Endothelial cell of umbilical vein (primary cell): ENCODE data around the gene RNASE13. TPM values are rescaled to one million over a fixed set of nuclear protein-coding genes. Genes with fewer than 3 reads are reported as not detected.

Experiments used
- BruUV-seq: library from RNA; stranded (reverse); fragments of 400-500 nt; replicated peaks from 2 replicates; lab custom pipeline; 2021; lab: Mats Ljungman, UMichigan
- CTCF ChIA-PET: fragments of 300-600, 350-600 bp; sonication (Branson Sonifier 250); formaldehyde crosslinking; loops from one replicate; lab custom pipeline; 2021; ENCODE audit warnings: antibody characterized with exemption, inconsistent platforms; lab: Charles Lee
- POLR2A ChIA-PET: fragments of 300-600, 350-600 bp; sonication (Branson Sonifier 250); formaldehyde crosslinking; loops from one replicate; lab custom pipeline; 2021; ENCODE audit warnings: antibody characterized with exemption, inconsistent platforms; lab: Charles Lee
- DNase-seq: peaks from one replicate; pipeline ENCODE4 v3.0.0-alpha.2; 2011; ENCODE audit warnings: low read depth, low spot score
- FAIRE-seq: peaks from 2 replicates; lab custom pipeline; 2011; peaks lifted over from hg19 to GRCh38; lab: Jason Lieb, UNC
- H2AFZ ChIP-seq: 2 replicates; pipeline ENCODE4 v1.6.0; 2012; ENCODE audit warnings: low read depth, low read length, control low read depth, inconsistent platforms
- H3K27ac ChIP-seq: 2 replicates; pipeline ENCODE4 v1.5.1; 2011; ENCODE audit warnings: low read depth, mild to moderate bottlenecking, control low read depth, low read length, moderate library complexity; ENCODE audit not compliant: insufficient read depth
- H3K27me3 ChIP-seq, 2 experiments: 2 replicates each; pipeline versions ENCODE4 v1.6.0 to v1.6.1; 2011; ENCODE audit warnings: low read length in 2 of 2, mixed read lengths in 1 of 2; ENCODE audit not compliant: control insufficient read depth in 2 of 2, insufficient read depth in 2 of 2
- H3K36me3 ChIP-seq, 2 experiments: 2 replicates in 1 of 2; 3 replicates in 1 of 2; pipeline ENCODE4 v1.5.1; 2011; ENCODE audit warnings: low read length in 2 of 2, mild to moderate bottlenecking in 1 of 2, moderate library complexity in 1 of 2; ENCODE audit not compliant: control insufficient read depth in 2 of 2, insufficient read depth in 2 of 2; ENCODE audit errors: extremely low read depth in 1 of 2
- H3K4me1 ChIP-seq: 3 replicates; pipeline ENCODE4 v1.5.1; 2011; ENCODE audit warnings: mild to moderate bottlenecking, low read length; ENCODE audit not compliant: control insufficient read depth, insufficient read depth; ENCODE audit errors: extremely low read depth
- H3K4me2 ChIP-seq: 2 replicates; pipeline ENCODE4 v1.6.1; 2011; ENCODE audit warnings: low read length, control low read depth, mixed read lengths; ENCODE audit not compliant: insufficient read depth
- H3K4me3 ChIP-seq, 3 experiments: fragments of 200-600 bp in 1 of 3; sonication (generic), shearing (Covaris generic) in 1 of 3; replicated peaks in 1 of 3; 2 replicates each; pipeline ENCODE4 v1.5.1; 2011 to 2016; ENCODE audit warnings: control low read depth in 3 of 3, low read length in 3 of 3, mild to moderate bottlenecking in 2 of 3, inconsistent platforms in 1 of 3, low read depth in 1 of 3, moderate library complexity in 1 of 3; ENCODE audit not compliant: insufficient read depth in 1 of 3
- H3K79me2 ChIP-seq: 2 replicates; pipeline ENCODE4 v1.6.0; 2012; ENCODE audit warnings: low read length, inconsistent platforms; ENCODE audit not compliant: control insufficient read depth, insufficient read depth
- H3K9ac ChIP-seq: replicated peaks from 2 replicates; pipeline ENCODE3; 2011; ENCODE audit warnings: low read length, control low read depth; ENCODE audit not compliant: insufficient read depth; ENCODE audit errors: extremely low read depth
- H3K9me1 ChIP-seq: replicated peaks from 3 replicates; pipeline ENCODE4 v1.6.0; 2011; ENCODE audit warnings: mild to moderate bottlenecking, low read length; ENCODE audit not compliant: control insufficient read depth, insufficient read depth; ENCODE audit errors: extremely low read depth
- H3K9me3 ChIP-seq: replicated peaks from 2 replicates; pipeline ENCODE4 v1.5.1; 2012; ENCODE audit warnings: low read length, inconsistent platforms; ENCODE audit not compliant: control insufficient read depth, insufficient read depth
- H4K20me1 ChIP-seq: replicated peaks from 2 replicates; pipeline ENCODE3; 2011; ENCODE audit warnings: mild to moderate bottlenecking, low read length; ENCODE audit not compliant: control insufficient read depth, insufficient read depth; ENCODE audit errors: extremely low read depth
- EZH2 ChIP-seq: IDR thresholded peaks from 2 replicates; pipeline ENCODE4 v1.6.1; 2012; ENCODE audit warnings: borderline replicate concordance, low read depth, mild to moderate bottlenecking, moderate library complexity, low read length, inconsistent platforms; ENCODE audit not compliant: severe bottlenecking
- FOS ChIP-seq: IDR thresholded peaks from 2 replicates; pipeline ENCODE4 v1.6.1; 2011; ENCODE audit warnings: mild to moderate bottlenecking, low read length, moderate library complexity, borderline replicate concordance; ENCODE audit not compliant: insufficient read depth
- GATA2 ChIP-seq: IDR thresholded peaks from 2 replicates; pipeline ENCODE4 v1.7.0; 2011; ENCODE audit warnings: low read depth, mild to moderate bottlenecking, moderate library complexity, mixed read lengths, low read length; ENCODE audit not compliant: insufficient read length, insufficient read depth
- JUN ChIP-seq: IDR thresholded peaks from 2 replicates; pipeline ENCODE4 v1.6.1; 2011; ENCODE audit warnings: borderline replicate concordance, low read depth; ENCODE audit not compliant: insufficient read length, insufficient read depth
- MYC ChIP-seq: IDR thresholded peaks from one replicate; pipeline ENCODE4 v1.6.1; 2011; ENCODE audit warnings: mild to moderate bottlenecking, low read depth, low read length
- dilution Hi-C: fragments of 300-500 bp; cut with MboI; formaldehyde crosslinking; loops from one replicate; pipeline ENCODE4 v1.15.0; 2019; ENCODE audit warnings: low sequenced_read_pairs; ENCODE audit not compliant: extremely low pct_ligation_motif_present
- intact Hi-C: fragments of 100-400 bp; cut with micrococcal nuclease; formaldehyde crosslinking; loops from one replicate; pipeline ENCODE4 v1.10.0; 2022
- polyA plus RNA-seq, 4 experiments: library from polyadenylated mRNA; depleted of rRNA in 3 of 4; stranded (reverse) in 3 of 4; unstranded in 1 of 4; fragments of >200 nt; gene quantifications; 2 replicates each; pipeline versions ENCODE4 v1.2.1 to v1.2.3, GENCODE V29; 2011 to 2012; ENCODE audit warnings: missing spikeins in 1 of 4
- total RNA-seq: library from RNA; stranded (reverse); gene quantifications from 2 replicates; pipeline ENCODE4 v1.2.3, GENCODE V29; 2021
- TF ChIP-seq, protein P1 (sequence below): IDR thresholded peaks from 2 replicates; pipeline ENCODE4 v1.6.1; 2011; ENCODE audit not compliant: insufficient read depth, insufficient read length

Gene RNASE13
- total and polyA plus RNA-seq, 2 donors (not counting 3 experiments of a cell fraction or from before 2014, with no cell fraction given), result not detected

DNA sequence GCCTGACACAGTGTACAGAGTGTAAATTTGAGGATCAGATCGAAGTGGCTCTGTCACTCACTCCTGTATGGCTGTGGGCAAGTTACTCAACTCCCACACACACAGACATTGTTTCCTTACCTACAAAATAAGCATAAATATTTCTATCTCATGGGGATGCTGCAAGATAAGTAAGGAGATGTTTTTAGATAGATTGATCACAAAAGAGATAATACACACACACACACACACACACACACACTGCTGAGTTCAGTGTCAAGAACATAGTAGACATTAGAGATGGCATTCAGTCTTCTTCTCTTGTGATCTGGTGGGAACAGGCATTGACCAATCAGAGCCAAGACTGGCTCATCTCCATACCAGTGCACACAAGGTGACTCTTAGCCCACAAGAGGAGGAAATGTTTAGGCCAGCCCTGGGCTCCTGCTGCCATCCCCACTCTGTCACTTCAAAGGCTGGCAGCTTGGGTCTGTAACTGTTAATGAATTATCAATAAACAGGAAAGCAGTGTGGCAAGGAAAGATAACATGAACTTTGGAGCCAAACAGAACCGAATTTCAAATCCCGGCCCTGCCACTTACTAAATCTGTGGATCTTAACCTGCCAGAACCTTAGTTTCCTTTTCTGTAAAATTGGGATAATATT lies 19.6 kb upstream of the RNASE13 start:
- no peak overlapping the region for H3K4me3 ChIP-seq
- no TSS peak for BruUV-seq
- intact Hi-C loops (no loop called here), dilution Hi-C loops (no loop called here)
- DNase-seq, result no peak
- TF ChIP-seq MYC (no peak), GATA2 (no peak), FOS (no peak), JUN (no peak), EZH2 (no peak)
- TF ChIP-seq, protein P1, sequence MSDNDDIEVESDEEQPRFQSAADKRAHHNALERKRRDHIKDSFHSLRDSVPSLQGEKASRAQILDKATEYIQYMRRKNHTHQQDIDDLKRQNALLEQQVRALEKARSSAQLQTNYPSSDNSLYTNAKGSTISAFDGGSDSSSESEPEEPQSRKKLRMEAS, result no peak
- H3K9me1 ChIP-seq, result no peaks in the 10 kb centered on the region
- H3K4me1 ChIP-seq, result no peaks in the 10 kb centered on the region
- peaks cover 15 to 22% of the 10 kb centered on the region in 2 experiments for H3K27me3 ChIP-seq
- H4K20me1 ChIP-seq, result no peaks in the 10 kb centered on the region
- H2AFZ ChIP-seq, result no peak overlapping the region
- FAIRE-seq, result no peak
- no peaks in the 10 kb centered on the region for H3K79me2 ChIP-seq
- H3K27ac ChIP-seq, result no peak overlapping the region
- ChIA-PET CTCF (no interaction called here), POLR2A (no interaction called here)
- no peak overlapping the region for H3K9ac ChIP-seq
- H3K9me3 ChIP-seq, result no peaks in the 10 kb centered on the region
- no peak overlapping the region for H3K4me2 ChIP-seq
- no peaks in the 10 kb centered on the region for H3K36me3 ChIP-seq
